Endothelial cell of umbilical vein (primary cell): Measurements from ENCODE around the gene GK2.

Experiments
- CTCF ChIP-seq, 2 donors: IDR thresholded peaks; 1 replicate in 1 of 2; 2 replicates in 1 of 2; pipeline ENCODE4 v1.5.1; 2011; ENCODE audit warnings: low read length in 2 of 2, mild to moderate bottlenecking in 2 of 2, moderate library complexity in 2 of 2, control low read depth in 1 of 2, inconsistent platforms in 1 of 2, low read depth in 1 of 2; ENCODE audit not compliant: insufficient read depth in 1 of 2; ENCODE audit errors: extremely low read depth in 1 of 2
- EZH2 ChIP-seq: IDR thresholded peaks from 2 replicates; pipeline ENCODE4 v1.6.1; 2012; ENCODE audit warnings: borderline replicate concordance, low read depth, mild to moderate bottlenecking, moderate library complexity, low read length, inconsistent platforms; ENCODE audit not compliant: severe bottlenecking
- GATA2 ChIP-seq: IDR thresholded peaks from 2 replicates; pipeline ENCODE4 v1.7.0; 2011; ENCODE audit warnings: low read depth, mild to moderate bottlenecking, moderate library complexity, mixed read lengths, low read length; ENCODE audit not compliant: insufficient read length, insufficient read depth
- JUN ChIP-seq: IDR thresholded peaks from 2 replicates; pipeline ENCODE4 v1.6.1; 2011; ENCODE audit warnings: borderline replicate concordance, low read depth; ENCODE audit not compliant: insufficient read length, insufficient read depth
- MAX ChIP-seq: IDR thresholded peaks from 2 replicates; pipeline ENCODE4 v1.6.1; 2011; ENCODE audit not compliant: insufficient read depth, insufficient read length
- MYC ChIP-seq: IDR thresholded peaks from one replicate; pipeline ENCODE4 v1.6.1; 2011; ENCODE audit warnings: mild to moderate bottlenecking, low read depth, low read length
- POLR2A ChIP-seq: IDR thresholded peaks from 2 replicates; pipeline ENCODE4 v1.6.1; 2012; ENCODE audit warnings: low read depth, mild to moderate bottlenecking, control low read depth, low read length
- POLR2AphosphoS5 ChIP-seq: IDR thresholded peaks from 2 replicates; pipeline ENCODE4 v1.6.1; 2012; ENCODE audit warnings: low read depth, mild to moderate bottlenecking, control low read depth, low read length, moderate library complexity; ENCODE audit not compliant: insufficient read depth

GRCh38 chr4:79450053-79450452 lies 42.0 kb upstream of the GK2 start:
- TF ChIP-seq CTCF (IDR thresholded peaks at IDR 0.05; ENCODE audit: extremely low read depth in 1 of 2, insufficient read depth in 1 of 2, low read depth in 1 of 2, low read length in 2 of 2) (no peak), POLR2A (no peak), MYC (no peak), EZH2 (no peak), MAX (no peak), POLR2AphosphoS5 (no peak), JUN (no peak), GATA2 (no peak)
